GM12892 (cell line): Measurements from ENCODE around the gene RIN1.

Experiments
- POLR2A ChIP-seq: IDR thresholded peaks from 2 replicates; pipeline ENCODE4 v1.6.1; 2011; ENCODE audit warnings: low read depth, low read length, control low read depth
- POLR2AphosphoS5 ChIP-seq: IDR thresholded peaks from 2 replicates; pipeline ENCODE4 v1.6.1; 2011; ENCODE audit warnings: low read depth, low read length, control low read depth

DNA sequence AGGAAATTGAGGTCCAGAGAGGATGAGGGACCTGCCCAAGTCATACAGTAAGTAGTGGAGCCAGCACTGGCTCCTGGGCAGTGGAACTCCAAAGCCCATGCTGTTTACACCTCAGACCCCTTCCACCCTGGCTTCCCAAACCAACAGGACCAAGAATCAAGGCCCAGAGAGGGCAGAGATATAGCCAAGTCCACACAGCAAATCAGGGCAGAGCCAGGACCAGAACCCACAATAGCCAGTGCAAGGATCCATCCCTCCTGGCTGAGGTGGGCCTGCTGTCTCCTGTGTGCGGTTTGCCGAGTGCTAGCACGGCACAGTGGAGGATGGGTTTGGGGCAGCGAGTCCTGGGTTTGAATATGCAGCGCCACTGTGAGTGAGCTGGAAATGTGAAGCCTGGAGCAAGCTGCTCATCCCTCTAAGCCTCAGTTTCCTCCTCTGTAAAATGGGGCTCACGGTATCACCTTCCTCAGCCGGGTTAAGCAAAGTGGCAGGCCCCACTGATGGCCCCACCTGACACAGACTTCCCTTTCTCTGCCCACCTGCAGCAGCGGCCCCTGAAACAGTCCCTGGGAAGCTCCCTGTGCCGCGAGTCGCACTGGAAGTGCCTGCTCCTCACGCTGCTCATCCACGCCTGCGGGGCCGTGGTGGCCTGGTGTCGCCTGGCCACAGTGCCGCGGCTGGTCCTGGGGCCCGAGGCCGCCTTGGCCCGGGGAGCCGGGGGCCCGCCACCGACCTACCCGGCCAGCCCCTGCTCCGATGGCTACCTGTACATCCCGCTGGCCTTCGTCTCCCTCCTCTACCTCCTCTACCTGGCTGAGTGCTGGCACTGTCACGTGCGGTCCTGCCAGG, 42.2 kb downstream of the RIN1 start:
- TF ChIP-seq POLR2A, result no peak
- TF ChIP-seq POLR2AphosphoS5, result no peak
